GM23338 (cell line): ENCODE results near the gene NIPAL3.

Source experiments
- CREB1 ChIP-seq: fragments of 250-450 bp; sonication (Bioruptor Pico); IDR thresholded peaks from 2 replicates; pipeline ENCODE4 v1.5.0; 2020; ENCODE audit warnings: low read depth, mild to moderate bottlenecking, moderate library complexity
- CTCF ChIP-seq, 2 experiments: fragments of 200-600 bp in 1 of 2; sonication (generic) in 1 of 2; conservative IDR thresholded peaks; 2 replicates each; pipeline versions ENCODE4 v1.5.1 to v1.6.1; 2016 to 2017; ENCODE audit warnings: antibody characterized with exemption in 2 of 2, low read depth in 2 of 2, mild to moderate bottlenecking in 2 of 2, moderate library complexity in 1 of 2
- ETS1 ChIP-seq: IDR thresholded peaks from 2 replicates; pipeline ENCODE4 v1.6.1; 2016; ENCODE audit warnings: antibody characterized with exemption
- EZH2 ChIP-seq: fragments of 200-600 bp; sonication (generic); IDR thresholded peaks from one replicate; pipeline ENCODE4 v1.8.0; 2017; ENCODE audit warnings: antibody characterized with exemption, mild to moderate bottlenecking, low read depth; ENCODE audit not compliant: unreplicated experiment
- EZH2phosphoT487 ChIP-seq: fragments of 200-600 bp; sonication (generic); IDR thresholded peaks from one replicate; pipeline ENCODE4 v1.8.1; 2018; ENCODE audit warnings: antibody characterized with exemption; ENCODE audit not compliant: unreplicated experiment
- POLR2AphosphoS5 ChIP-seq: IDR thresholded peaks from 2 replicates; pipeline ENCODE4 v1.6.1; 2016; ENCODE audit warnings: antibody characterized with exemption, low read depth
- REST ChIP-seq: IDR thresholded peaks from one replicate; pipeline ENCODE4 v1.6.1; 2018; ENCODE audit warnings: antibody characterized with exemption; ENCODE audit not compliant: unreplicated experiment
- STAT1 ChIP-seq: IDR thresholded peaks from one replicate; pipeline ENCODE4 v1.6.1; 2016; ENCODE audit warnings: antibody characterized with exemption; ENCODE audit not compliant: unreplicated experiment
- ZNF331 ChIP-seq: fragments of 250-450 bp; sonication (Bioruptor Pico); IDR thresholded peaks from 2 replicates; pipeline ENCODE4 v1.5.0; 2020; ENCODE audit warnings: low read depth, mild to moderate bottlenecking, moderate library complexity

GRCh38 chr1:24450857-24451397, 35.3 kb downstream of the NIPAL3 start:
- TF ChIP-seq CTCF (conservative IDR thresholded peaks at IDR 0.05; ENCODE audit: low read depth in 2 of 2) (no peak), EZH2 (no peak), ETS1 (no peak), CREB1 (CRISPR knock-in tag) (no peak), REST (no peak), POLR2AphosphoS5 (no peak), EZH2phosphoT487 (no peak), STAT1 (no peak), ZNF331 (CRISPR knock-in tag) (no peak)
